HCT116 (cell line): ENCODE measurements around the gene CPED1. TPM values are rescaled to one million over a fixed set of nuclear protein-coding genes. Genes with fewer than 3 reads are reported as not detected.

Experiments used
- ATAC-seq: fragments of 200-7000 bp; cut with Tn5 transposase; 2 replicates; pipeline ENCODE4 v1.9.1; 2020; ENCODE audit warnings: mild to moderate bottlenecking, moderate library complexity
- BruUV-seq: library from RNA; stranded (reverse); fragments of 400-500 nt; replicated peaks from 2 replicates; lab custom pipeline; 2021; lab: Mats Ljungman, UMichigan
- CTCF ChIA-PET: fragments of 300-600 bp; sonication (Branson Sonifier 250); formaldehyde crosslinking; loops from one replicate; lab custom pipeline; 2021; ENCODE audit warnings: antibody characterized with exemption; lab: Charles Lee
- POLR2A ChIA-PET: fragments of 300-600, 350-600 bp; sonication (Branson Sonifier 250); formaldehyde crosslinking; loops from one replicate; lab custom pipeline; 2021; ENCODE audit warnings: antibody characterized with exemption; lab: Charles Lee
- RAD21 ChIA-PET, 2 experiments: fragments of 300-600 bp; sonication (Branson Sonifier 250); formaldehyde crosslinking; loops; one replicate each; lab custom pipeline; 2023; ENCODE audit warnings: low total read pairs in 2 of 2; ENCODE audit not compliant: uncharacterized antibody in 2 of 2, unreplicated experiment in 2 of 2, low non-redundant PET in 1 of 2; lab: Charles Lee
- DNase-seq: peaks from one replicate; pipeline ENCODE4 v3.0.0-alpha.2; 2010; ENCODE audit warnings: low read depth, low spot score
- H2AFZ ChIP-seq: fragments of 200-600 bp; shearing (Covaris generic), sonication (generic); 2 replicates; pipeline ENCODE4 v1.6.1; 2017; ENCODE audit warnings: low read depth, mixed run types, mixed read lengths, antibody characterized with exemption, low read length; ENCODE audit not compliant: poor library complexity, severe bottlenecking
- H3K27ac ChIP-seq: 2 replicates; pipeline ENCODE4 v1.5.1; 2012; ENCODE audit warnings: low read depth, low read length
- H3K27me3 ChIP-seq: fragments of 200-600 bp; sonication (generic); 2 replicates; pipeline ENCODE4 v1.6.1; 2016; ENCODE audit warnings: mixed run types, low read length, mixed read lengths; ENCODE audit not compliant: insufficient read depth
- H3K36me3 ChIP-seq, 2 experiments: fragments of 200-500 bp in 1 of 2; fragments of 200-600 bp in 1 of 2; sonication (Bioruptor generic) in 1 of 2; sonication (generic) in 1 of 2; 2 replicates each; pipeline versions ENCODE4 v1.5.1 to v1.6.1; 2014 to 2016; ENCODE audit warnings: low read length in 2 of 2, inconsistent platforms in 1 of 2, mixed read lengths in 1 of 2, mixed run types in 1 of 2; ENCODE audit not compliant: insufficient read depth in 2 of 2, control insufficient read depth in 1 of 2
- H3K4me1 ChIP-seq, 2 experiments: fragments of 200-600 bp in 1 of 2; sonication (generic) in 1 of 2; 2 replicates each; pipeline versions ENCODE4 v1.5.1 to v1.6.1; 2012 to 2017; ENCODE audit warnings: low read length in 2 of 2, inconsistent platforms in 1 of 2, mild to moderate bottlenecking in 1 of 2, mixed read lengths in 1 of 2, mixed run types in 1 of 2, moderate library complexity in 1 of 2; ENCODE audit not compliant: insufficient read depth in 2 of 2, control insufficient read depth in 1 of 2
- H3K4me2 ChIP-seq: fragments of 200-600 bp; sonication (generic); 2 replicates; pipeline ENCODE4 v1.6.1; 2017; ENCODE audit warnings: mixed run types, low read length, mixed read lengths
- H3K4me3 ChIP-seq, 2 experiments: fragments of 200-600 bp in 1 of 2; sonication (generic) in 1 of 2; replicated peaks in 1 of 2; 2 replicates each; pipeline ENCODE4 v1.5.1; 2011 to 2016; ENCODE audit warnings: low read length in 2 of 2, control low read depth in 1 of 2, low read depth in 1 of 2, mild to moderate bottlenecking in 1 of 2, mixed read lengths in 1 of 2, mixed run types in 1 of 2
- H3K79me2 ChIP-seq: fragments of 200-600 bp; sonication (generic); 2 replicates; pipeline ENCODE4 v1.6.1; 2017; ENCODE audit warnings: mild to moderate bottlenecking, mixed run types, low read length, moderate library complexity, mixed read lengths; ENCODE audit not compliant: insufficient read depth
- H3K9ac ChIP-seq: fragments of 200-600 bp; sonication (generic); 2 replicates; pipeline ENCODE4 v1.6.1; 2016; ENCODE audit warnings: low read length, mixed read lengths
- H3K9me2 ChIP-seq: fragments of 200-600 bp; sonication (generic), shearing (Covaris generic); 2 replicates; pipeline ENCODE4 v1.6.1; 2017; ENCODE audit warnings: mixed run types, mild to moderate bottlenecking, moderate library complexity; ENCODE audit not compliant: insufficient read depth
- H3K9me3 ChIP-seq, 2 experiments: fragments of 200-500 bp in 1 of 2; fragments of 200-600 bp in 1 of 2; sonication (Bioruptor generic) in 1 of 2; sonication (generic) in 1 of 2; 2 replicates each; pipeline ENCODE4 v1.6.1; 2014 to 2017; ENCODE audit warnings: low read length in 2 of 2, mixed read lengths in 2 of 2, inconsistent platforms in 1 of 2, low read depth in 1 of 2, mild to moderate bottlenecking in 1 of 2, mixed run types in 1 of 2, moderate library complexity in 1 of 2; ENCODE audit not compliant: control insufficient read depth in 1 of 2, insufficient read depth in 1 of 2
- H4K20me1 ChIP-seq: fragments of 200-600 bp; sonication (generic), shearing (Covaris generic); 2 replicates; pipeline ENCODE4 v1.6.1; 2017; ENCODE audit warnings: mixed run types, mild to moderate bottlenecking, moderate library complexity; ENCODE audit not compliant: insufficient read depth
- EGR1 ChIP-seq: IDR thresholded peaks from 2 replicates; pipeline ENCODE4 v1.6.1; 2012; ENCODE audit warnings: low read depth
- EZH2 ChIP-seq: fragments of 200-600 bp; sonication (generic); IDR thresholded peaks from 2 replicates; pipeline ENCODE4 v1.6.1; 2017; ENCODE audit warnings: antibody characterized with exemption, mixed run types
- POLR2AphosphoS5 ChIP-seq: IDR thresholded peaks from 2 replicates; pipeline ENCODE4 v1.6.1; 2011; ENCODE audit warnings: mild to moderate bottlenecking, low read depth, low read length, moderate library complexity
- RAD21 ChIP-seq: IDR thresholded peaks from 2 replicates; pipeline ENCODE4 v1.6.1; 2012; ENCODE audit warnings: low read depth, mild to moderate bottlenecking
- REST ChIP-seq: IDR thresholded peaks from 2 replicates; pipeline ENCODE4 v1.6.1; 2012; ENCODE audit warnings: low read depth
- SIN3A ChIP-seq: IDR thresholded peaks from 2 replicates; pipeline ENCODE4 v1.6.1; 2012; ENCODE audit warnings: low read depth
- TCF7L2 ChIP-seq: IDR thresholded peaks from 2 replicates; pipeline ENCODE4 v1.7.0; 2011; ENCODE audit warnings: borderline replicate concordance, inconsistent platforms; ENCODE audit not compliant: insufficient read depth, insufficient read length; ENCODE audit errors: extremely low read depth
- YY1 ChIP-seq: IDR thresholded peaks from 2 replicates; pipeline ENCODE4 v1.6.1; 2011; ENCODE audit warnings: low read length, low read depth, moderate library complexity, mild to moderate bottlenecking; ENCODE audit not compliant: insufficient replicate concordance; ENCODE audit errors: extremely low read depth
- ZFX ChIP-seq: fragments of 450-650 bp; IDR thresholded peaks from 2 replicates; pipeline ENCODE4 v1.6.1; 2017
- ZNF274 ChIP-seq: fragments of 200-500 bp; sonication (Bioruptor generic); IDR thresholded peaks from 2 replicates; pipeline ENCODE4 v1.6.1; 2014; ENCODE audit warnings: mild to moderate bottlenecking, low read depth, low read length, inconsistent platforms
- intact Hi-C: fragments of 100-400 bp; cut with micrococcal nuclease; formaldehyde crosslinking; loops from 2 replicates; pipeline ENCODE4 v1.10.0; 2022
- total RNA-seq: library from RNA; stranded (reverse); gene quantifications from one replicate; pipeline ENCODE4 v1.2.1, GENCODE V29; 2021; ENCODE audit not compliant: unreplicated experiment
- TF ChIP-seq, protein P1 (sequence below), 3 experiments: fragments of 200-600 bp in 1 of 3; sonication (generic) in 1 of 3; IDR thresholded peaks in 2 of 3; conservative IDR thresholded peaks in 1 of 3; 2 replicates each; pipeline ENCODE4 v1.5.1; 2012 to 2017; ENCODE audit warnings: low read depth in 2 of 3, low read length in 2 of 3, antibody characterized with exemption in 1 of 3, borderline replicate concordance in 1 of 3, control low read depth in 1 of 3, mild to moderate bottlenecking in 1 of 3, mixed read lengths in 1 of 3, mixed run types in 1 of 3, moderate library complexity in 1 of 3; ENCODE audit not compliant: insufficient read depth in 1 of 3
- TF ChIP-seq, protein P2 (sequence below): IDR thresholded peaks from 2 replicates; pipeline ENCODE4 v1.6.1; 2012
- TF ChIP-seq, protein P3 (sequence below): IDR thresholded peaks from 2 replicates; pipeline ENCODE4 v1.6.1; 2011; ENCODE audit warnings: mild to moderate bottlenecking, low read length, moderate library complexity; ENCODE audit not compliant: insufficient replicate concordance; ENCODE audit errors: extremely low read depth

CPED1 gene
- total RNA-seq, 1 experiment from 2014 or later = 1.2 TPM

DNA sequence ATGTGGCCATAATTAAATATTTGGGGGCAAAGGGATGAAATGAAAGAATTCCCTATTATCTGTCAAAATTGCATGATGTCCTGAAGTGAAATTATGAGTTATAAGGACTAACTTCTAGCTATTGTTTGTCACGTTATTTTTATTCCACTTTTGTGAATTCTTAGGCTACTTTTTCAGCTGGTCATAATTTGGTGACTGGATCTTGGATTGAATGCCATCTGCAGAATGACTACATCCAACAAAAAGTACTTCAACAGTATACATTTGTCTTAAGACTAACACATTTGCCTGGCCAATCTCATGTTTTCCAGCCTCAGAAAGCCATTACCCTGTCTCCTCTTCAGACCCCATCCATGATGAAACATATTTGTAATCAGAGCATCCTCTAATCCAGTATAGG, 292.1 kb downstream of the CPED1 start:
- intact Hi-C loops = no loop called here
- H3K9me3 ChIP-seq = peaks cover 3 to 7% of the 10 kb centered on the region in 2 experiments; a peak in 1 of 4 replicates
- TF ChIP-seq SIN3A (no peak), POLR2AphosphoS5 (no peak), ZFX (no peak), TCF7L2 (no peak), ZNF274 (no peak), EZH2 (no peak), REST (no peak), YY1 (no peak), EGR1 (no peak), RAD21 (no peak)
- TF ChIP-seq, protein P1, sequence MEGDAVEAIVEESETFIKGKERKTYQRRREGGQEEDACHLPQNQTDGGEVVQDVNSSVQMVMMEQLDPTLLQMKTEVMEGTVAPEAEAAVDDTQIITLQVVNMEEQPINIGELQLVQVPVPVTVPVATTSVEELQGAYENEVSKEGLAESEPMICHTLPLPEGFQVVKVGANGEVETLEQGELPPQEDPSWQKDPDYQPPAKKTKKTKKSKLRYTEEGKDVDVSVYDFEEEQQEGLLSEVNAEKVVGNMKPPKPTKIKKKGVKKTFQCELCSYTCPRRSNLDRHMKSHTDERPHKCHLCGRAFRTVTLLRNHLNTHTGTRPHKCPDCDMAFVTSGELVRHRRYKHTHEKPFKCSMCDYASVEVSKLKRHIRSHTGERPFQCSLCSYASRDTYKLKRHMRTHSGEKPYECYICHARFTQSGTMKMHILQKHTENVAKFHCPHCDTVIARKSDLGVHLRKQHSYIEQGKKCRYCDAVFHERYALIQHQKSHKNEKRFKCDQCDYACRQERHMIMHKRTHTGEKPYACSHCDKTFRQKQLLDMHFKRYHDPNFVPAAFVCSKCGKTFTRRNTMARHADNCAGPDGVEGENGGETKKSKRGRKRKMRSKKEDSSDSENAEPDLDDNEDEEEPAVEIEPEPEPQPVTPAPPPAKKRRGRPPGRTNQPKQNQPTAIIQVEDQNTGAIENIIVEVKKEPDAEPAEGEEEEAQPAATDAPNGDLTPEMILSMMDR (IDR thresholded peaks at IDR 0.05 in 2 of 3, conservative IDR thresholded peaks at IDR 0.05 in 1 of 3; ENCODE audit: borderline replicate concordance in 1 of 3, insufficient read depth in 1 of 3, low read depth in 2 of 3, low read length in 2 of 3) = no peak
- TF ChIP-seq, protein P2, sequence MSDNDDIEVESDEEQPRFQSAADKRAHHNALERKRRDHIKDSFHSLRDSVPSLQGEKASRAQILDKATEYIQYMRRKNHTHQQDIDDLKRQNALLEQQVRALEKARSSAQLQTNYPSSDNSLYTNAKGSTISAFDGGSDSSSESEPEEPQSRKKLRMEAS = no peak
- TF ChIP-seq, protein P3, sequence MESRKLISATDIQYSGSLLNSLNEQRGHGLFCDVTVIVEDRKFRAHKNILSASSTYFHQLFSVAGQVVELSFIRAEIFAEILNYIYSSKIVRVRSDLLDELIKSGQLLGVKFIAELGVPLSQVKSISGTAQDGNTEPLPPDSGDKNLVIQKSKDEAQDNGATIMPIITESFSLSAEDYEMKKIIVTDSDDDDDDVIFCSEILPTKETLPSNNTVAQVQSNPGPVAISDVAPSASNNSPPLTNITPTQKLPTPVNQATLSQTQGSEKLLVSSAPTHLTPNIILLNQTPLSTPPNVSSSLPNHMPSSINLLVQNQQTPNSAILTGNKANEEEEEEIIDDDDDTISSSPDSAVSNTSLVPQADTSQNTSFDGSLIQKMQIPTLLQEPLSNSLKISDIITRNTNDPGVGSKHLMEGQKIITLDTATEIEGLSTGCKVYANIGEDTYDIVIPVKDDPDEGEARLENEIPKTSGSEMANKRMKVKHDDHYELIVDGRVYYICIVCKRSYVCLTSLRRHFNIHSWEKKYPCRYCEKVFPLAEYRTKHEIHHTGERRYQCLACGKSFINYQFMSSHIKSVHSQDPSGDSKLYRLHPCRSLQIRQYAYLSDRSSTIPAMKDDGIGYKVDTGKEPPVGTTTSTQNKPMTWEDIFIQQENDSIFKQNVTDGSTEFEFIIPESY = no peak
- ChIA-PET POLR2A (interaction anchor here (1.5 kb wide), 1 partner anchor 8 kb away, joined by 3 read pairs; no protein-coding TSS in a partner anchor), CTCF (no interaction called here), RAD21 (no interaction called here)
- H3K4me3 ChIP-seq = no peak overlapping the region
- H3K36me3 ChIP-seq = peaks cover 0 to 16% of the 10 kb centered on the region in 2 experiments; a peak in 2 of 4 replicates
- H3K9ac ChIP-seq = no peak overlapping the region
- ATAC-seq (no peak), DNase-seq (no peak)
- no peaks in the 10 kb centered on the region for H3K27me3 ChIP-seq
- H4K20me1 ChIP-seq = no peaks in the 10 kb centered on the region
- H2AFZ ChIP-seq = no peak overlapping the region
- H3K4me1 ChIP-seq = peaks cover 48 to 59% of the 10 kb centered on the region in 2 experiments
- peak overlapping the region; percentile 72; the same call in 1 of the 2 replicates for H3K4me2 ChIP-seq
- H3K79me2 ChIP-seq = no peaks in the 10 kb centered on the region
- BruUV-seq = no TSS peak
- no peaks in the 10 kb centered on the region for H3K9me2 ChIP-seq
- H3K27ac ChIP-seq = peak overlapping the region; percentile 81; the same call in 1 of the 2 replicates
